Activated CD8-positive, alpha-beta memory T cell treated with anti-CD3 and anti-CD28 coated beads, Interleukin-2, amount 50 U/mL, for 24 hours (primary cell): ENCODE measurements around the gene NIPBL.
"Not testable (repeated sequence)": the region's sequence is repeated elsewhere in the genome, so short reads cannot be mapped to it uniquely, and the experiment has no call there.

Source experiments
- DNase-seq: peaks from one replicate; pipeline ENCODE4 v3.0.0-alpha.2; 2020; ENCODE audit errors: extremely low read depth

The NIPBL gene

GRCh38 chr5:37090123-37090726 lies 213.7 kb downstream of the NIPBL start:
- no peak for DNase-seq

GRCh38 chr5:37090781-37091180 lies 214.2 kb downstream of the NIPBL start:
- no peak for DNase-seq

GRCh38 chr5:37093795-37094194 lies 217.2 kb downstream of the NIPBL start:
- not testable (repeated sequence) for DNase-seq

GRCh38 chr5:37099267-37099666 lies 222.7 kb downstream of the NIPBL start:
- DNase-seq, result not testable (repeated sequence)

- no peak for DNase-seq
These were observed 226.7 kb downstream of the NIPBL start for GRCh38 chr5:37103302-37103701.

- no peak for DNase-seq
These were observed 232.8 kb downstream of the NIPBL start for GRCh38 chr5:37109338-37109737.

- no peak for DNase-seq
These were observed 233.6 kb downstream of the NIPBL start for GRCh38 chr5:37110135-37110534.

- DNase-seq, result no peak
These were observed 235.1 kb downstream of the NIPBL start for GRCh38 chr5:37111426-37112382.

GRCh38 chr5:37112383-37112991 lies 235.9 kb downstream of the NIPBL start:
- DNase-seq, result no peak
